Hindlimb muscle (tissue), 1 donor: Measurements from ENCODE around the gene ITM2B. TPM values are rescaled to one million over a fixed set of nuclear protein-coding genes. Genes with fewer than 3 reads are reported as not detected.
A peak's percentile ranks its signal among the peaks of the same experiment; 100 is the strongest.
"Not testable (repeated sequence)": the region's sequence is repeated elsewhere in the genome, so short reads cannot be mapped to it uniquely, and the experiment has no call there.

Experiments
- DNase-seq: peaks from one replicate; pipeline ENCODE4 v3.0.0-alpha.2; 2013
- polyA plus RNA-seq: library from polyadenylated mRNA; unstranded; fragments of 120-200 nt; gene quantifications from one replicate; pipeline ENCODE4 v1.2.1, GENCODE V29; 2013; ENCODE audit not compliant: insufficient read length

Gene ITM2B
- polyA plus RNA-seq, 1 donor = 329 TPM

- no peak for DNase-seq
Observed at GRCh38 chr13:48230541-48230940, 2.5 kb upstream of the ITM2B start.

- DNase-seq = no peak
Observed at GRCh38 chr13:48231080-48231479, 1.9 kb upstream of the ITM2B start.

GRCh38 chr13:48231933-48232332, 1.1 kb upstream of the ITM2B start:
- DNase-seq = no peak

GRCh38 chr13:48232420-48233045, 473 bp upstream of the ITM2B start:
- no peak for DNase-seq

- DNase-seq = no peak
Observed at GRCh38 chr13:48233889-48234488, 983 bp downstream of the ITM2B start.

GRCh38 chr13:48234566-48235340, 1.7 kb downstream of the ITM2B start:
- peak; percentile 58 for DNase-seq

GRCh38 chr13:48235341-48236135, 2.5 kb downstream of the ITM2B start:
- DNase-seq = no peak

GRCh38 chr13:48236528-48237353, 3.7 kb downstream of the ITM2B start:
- no peak for DNase-seq

- not testable (repeated sequence) for DNase-seq
Observed at GRCh38 chr13:48239369-48239768, 6.4 kb downstream of the ITM2B start.

- DNase-seq = no peak
Observed at GRCh38 chr13:48241651-48242050, 8.6 kb downstream of the ITM2B start.

- DNase-seq = no peak
Observed at GRCh38 chr13:48242677-48243076, 9.7 kb downstream of the ITM2B start.

- DNase-seq = no peak
Observed at GRCh38 chr13:48244159-48244558, 11.2 kb downstream of the ITM2B start.

- no peak for DNase-seq
Observed at GRCh38 chr13:48246102-48246501, 13.1 kb downstream of the ITM2B start.

- DNase-seq = no peak
Observed at GRCh38 chr13:48249018-48249417, 16.0 kb downstream of the ITM2B start.

GRCh38 chr13:48251611-48252081, 18.6 kb downstream of the ITM2B start:
- peak; percentile 65 for DNase-seq

- DNase-seq = no peak
Observed at GRCh38 chr13:48252176-48252575, 19.2 kb downstream of the ITM2B start.

- no peak for DNase-seq
Observed at GRCh38 chr13:48253849-48254248, 20.8 kb downstream of the ITM2B start.

GRCh38 chr13:48255090-48255489, 22.1 kb downstream of the ITM2B start:
- no peak for DNase-seq

GRCh38 chr13:48255954-48256353, 22.9 kb downstream of the ITM2B start:
- no peak for DNase-seq

GRCh38 chr13:48258002-48258401, 25.0 kb downstream of the ITM2B start:
- no peak for DNase-seq

- DNase-seq = no peak
Observed at GRCh38 chr13:48258430-48258829, 25.4 kb downstream of the ITM2B start.

- DNase-seq = no peak
Observed at GRCh38 chr13:48260970-48261369, 28.0 kb downstream of the ITM2B start.
